PFSK-1 (cell line): Measurements from ENCODE around the gene NFKBIL1.

Experiments
- FOXP2 ChIP-seq: optimal IDR thresholded peaks from 2 replicates; pipeline ENCODE3; 2011; ENCODE audit warnings: borderline replicate concordance, control low read depth, inconsistent platforms; ENCODE audit not compliant: insufficient read depth; ENCODE audit errors: extremely low read length, extremely low read depth
- POLR2AphosphoS5 ChIP-seq: IDR thresholded peaks from 2 replicates; pipeline ENCODE4 v1.6.1; 2012; ENCODE audit warnings: low read depth, mild to moderate bottlenecking, control low read depth, low read length, moderate library complexity
- REST ChIP-seq, 2 experiments: IDR thresholded peaks; 2 replicates each; pipeline versions ENCODE4 v1.6.1 to v1.8.0; 2011 to 2012; ENCODE audit warnings: low read depth in 2 of 2, low read length in 2 of 2, control low read depth in 1 of 2, inconsistent platforms in 1 of 2, mild to moderate bottlenecking in 1 of 2, moderate library complexity in 1 of 2; ENCODE audit not compliant: insufficient read depth in 1 of 2
- SIN3A ChIP-seq: IDR thresholded peaks from 2 replicates; pipeline ENCODE4 v1.6.1; 2012; ENCODE audit warnings: mild to moderate bottlenecking, low read length, moderate library complexity, borderline replicate concordance; ENCODE audit not compliant: insufficient read depth
- TAF1 ChIP-seq: IDR thresholded peaks from 2 replicates; pipeline ENCODE4 v1.6.1; 2012; ENCODE audit warnings: low read length, control low read depth, borderline replicate concordance; ENCODE audit not compliant: insufficient read depth

NFKBIL1 gene

GRCh38 chr6:31575335-31575901 is 28.0 kb downstream of the NFKBIL1 start, which contains the start of gene TNF:
TSS of gene TNF (plus strand) at chr6:31575565. CDS start at chr6:31575742, 177 bp downstream.
- no peak for TF ChIP-seq FOXP2
- TF ChIP-seq POLR2AphosphoS5 = no peak
- TF ChIP-seq REST (IDR thresholded peaks at IDR 0.05; ENCODE audit: insufficient read depth in 1 of 2, low read depth in 2 of 2, low read length in 2 of 2) = no peak
- no peak for TF ChIP-seq TAF1
- no peak for TF ChIP-seq SIN3A

- TF ChIP-seq FOXP2 = no peak
- no peak for TF ChIP-seq REST (IDR thresholded peaks at IDR 0.05; ENCODE audit: insufficient read depth in 1 of 2, low read depth in 2 of 2, low read length in 2 of 2)
- TF ChIP-seq TAF1 = no peak
- TF ChIP-seq POLR2AphosphoS5 = no peak
- TF ChIP-seq SIN3A = no peak
These were observed 28.7 kb downstream of the NFKBIL1 start for GRCh38 chr6:31575952-31576685.

- TF ChIP-seq REST (IDR thresholded peaks at IDR 0.05; ENCODE audit: insufficient read depth in 1 of 2, low read depth in 2 of 2, low read length in 2 of 2) = no peak
- TF ChIP-seq TAF1 = no peak
- TF ChIP-seq FOXP2 = no peak
- no peak for TF ChIP-seq SIN3A
- no peak for TF ChIP-seq POLR2AphosphoS5
These were observed 29.6 kb downstream of the NFKBIL1 start for GRCh38 chr6:31576897-31577578.

GRCh38 chr6:31577579-31577966 is 30.2 kb downstream of the NFKBIL1 start:
- no peak for TF ChIP-seq POLR2AphosphoS5
- no peak for TF ChIP-seq SIN3A
- no peak for TF ChIP-seq TAF1
- TF ChIP-seq REST (IDR thresholded peaks at IDR 0.05; ENCODE audit: insufficient read depth in 1 of 2, low read depth in 2 of 2, low read length in 2 of 2) = no peak
- no peak for TF ChIP-seq FOXP2
